ENCODE data around the gene SLC6A5.

The SLC6A5 gene

GRCh38 chr11:20669820-20670684 is 70.6 kb downstream of the SLC6A5 start:
- no peak for DNase-seq (ENCODE audit: low spot score)

- no peak for DNase-seq (ENCODE audit: low spot score)
Observed at GRCh38 chr11:20670932-20671403, 71.6 kb downstream of the SLC6A5 start.

- DNase-seq (ENCODE audit: low spot score) = no peak
Observed at GRCh38 chr11:20671856-20672546, 72.6 kb downstream of the SLC6A5 start.

DNA sequence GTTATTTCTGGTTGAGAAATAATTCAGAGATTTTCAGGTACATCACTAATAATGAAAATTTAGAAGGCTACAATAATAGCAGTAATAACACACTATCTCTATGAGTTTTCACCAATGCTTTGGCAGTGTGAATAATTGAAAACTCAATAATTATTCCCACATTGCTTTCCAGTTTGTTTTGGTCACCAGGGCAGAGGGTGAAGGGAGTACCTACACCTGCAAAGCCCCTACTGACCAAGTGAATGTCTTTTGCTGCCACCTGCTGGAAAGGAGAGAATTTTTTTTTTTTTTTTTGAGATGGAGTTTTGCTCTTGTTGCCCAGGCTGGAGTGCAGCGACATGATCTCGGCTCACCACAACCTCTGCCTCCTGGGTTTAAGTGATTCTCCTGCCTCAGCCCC is 73.2 kb downstream of the SLC6A5 start:
- DNase-seq (ENCODE audit: low spot score) = no peak

DNA sequence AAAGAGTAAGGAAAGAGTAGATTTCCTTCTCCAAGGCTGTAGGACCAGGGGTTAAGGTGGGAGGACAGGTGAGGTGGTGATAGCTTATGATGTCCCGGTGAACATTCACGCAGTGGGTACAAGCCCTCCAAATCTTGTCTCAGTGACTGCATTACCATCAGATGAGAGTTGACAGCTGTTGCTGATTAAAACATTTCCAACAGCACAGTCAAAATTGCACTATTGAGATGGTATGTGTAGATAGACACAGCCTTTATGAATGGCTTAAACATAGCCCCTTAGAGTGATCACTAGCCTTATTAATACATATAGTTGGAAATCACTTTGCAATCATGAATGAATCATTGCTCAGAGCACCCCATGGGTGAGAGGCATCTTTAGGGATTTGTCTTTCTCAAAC is 77.2 kb downstream of the SLC6A5 start:
- DNase-seq (ENCODE audit: low spot score) = no peak

DNA sequence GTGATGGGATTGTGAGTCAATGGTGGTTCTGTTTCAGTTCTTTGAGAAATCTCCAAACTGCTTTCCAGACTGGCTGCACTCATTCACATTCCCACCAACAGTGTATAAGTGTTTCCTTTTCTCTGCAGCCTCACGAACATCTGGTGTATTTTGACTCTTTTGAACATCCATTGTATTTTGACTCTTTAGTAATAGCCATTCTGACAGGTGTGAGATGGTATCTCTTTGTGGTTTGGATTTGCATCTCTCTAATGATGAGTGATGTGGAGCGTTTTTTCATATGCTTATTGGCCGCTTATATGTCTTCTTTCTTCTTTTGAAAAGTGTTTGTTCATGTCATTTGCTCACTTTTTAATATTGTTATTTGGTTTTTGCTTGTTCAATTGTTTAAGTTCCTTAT is 89.4 kb downstream of the SLC6A5 start:
- DNase-seq (ENCODE audit: low spot score) = no peak

- DNase-seq (ENCODE audit: low spot score) = no peak
Observed at GRCh38 chr11:20707876-20708275, 108.5 kb downstream of the SLC6A5 start.

Measured in CD4-positive, alpha-beta T cell treated with Interleukin-6 at 100 ng/mL for 8 hours (primary cell).